NCI-H146 treated with DMSO at 0.1 percent for 48 hours (cell line): Measurements from ENCODE around the gene TRIP12.
"Not testable (repeated sequence)": the region's sequence is repeated elsewhere in the genome, so short reads cannot be mapped to it uniquely, and the experiment has no call there.

ENCODE experiments used
- DNase-seq: peaks from one replicate; lab custom pipeline; 2025; ENCODE audit not compliant: unreplicated experiment; lab: John Stamatoyannopoulos, UW

Gene TRIP12

DNA sequence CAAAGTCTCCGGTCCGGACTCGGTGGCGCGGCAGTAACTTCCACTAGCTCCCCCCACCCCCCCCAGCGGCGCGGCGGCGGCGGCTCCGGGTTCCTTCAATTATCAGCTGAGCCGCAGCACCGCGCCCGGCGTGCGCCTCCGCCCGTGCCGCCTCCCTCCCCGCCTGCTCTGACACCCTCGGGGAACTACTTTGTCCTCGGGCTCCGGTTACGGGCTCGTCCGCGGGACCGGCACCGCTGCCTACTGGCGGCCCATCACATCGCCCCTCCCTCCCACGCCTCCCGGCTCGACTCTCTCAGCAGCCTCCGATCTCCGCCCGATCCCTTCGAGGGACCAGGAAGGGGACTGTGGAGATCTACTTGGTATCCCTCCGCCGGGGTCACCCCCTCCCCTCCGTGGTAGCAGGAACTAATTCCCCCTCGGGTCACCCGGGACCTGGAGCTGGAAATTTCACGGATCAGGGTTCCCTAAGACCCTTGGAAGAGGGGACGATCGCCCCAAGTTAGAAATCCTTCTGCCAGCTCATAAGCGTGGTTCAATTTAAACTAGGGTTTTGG lies at the start of gene TRIP12:
TRIP12 (minus strand) TSS at position 118 of the 557 bp plus-strand sequence. CDS start 41,930 bp downstream, outside the sequence.
- DNase-seq = peak; percentile 79

- no peak for DNase-seq
These were observed 49.5 kb upstream of the TRIP12 start for GRCh38 chr2:229971298-229971790.

DNA sequence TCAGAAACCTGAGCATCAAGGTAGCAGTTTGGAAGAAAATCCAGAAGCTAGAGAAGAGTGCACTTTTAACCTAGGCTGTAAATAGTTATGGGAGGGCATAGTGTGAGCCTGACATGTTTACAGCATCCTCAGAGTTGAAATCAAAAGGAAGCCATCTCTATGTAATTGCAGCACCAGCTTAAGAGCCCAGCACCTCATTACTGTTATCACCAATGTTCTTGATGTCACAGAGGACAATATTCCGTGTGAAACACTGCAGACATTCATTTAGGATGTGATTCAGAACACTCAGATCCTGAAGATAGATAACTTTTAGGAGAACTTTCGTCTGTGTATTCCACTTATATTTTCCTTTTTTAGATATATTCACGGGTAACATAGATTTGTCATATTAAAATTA lies 48.6 kb upstream of the TRIP12 start:
- DNase-seq = no peak

DNA sequence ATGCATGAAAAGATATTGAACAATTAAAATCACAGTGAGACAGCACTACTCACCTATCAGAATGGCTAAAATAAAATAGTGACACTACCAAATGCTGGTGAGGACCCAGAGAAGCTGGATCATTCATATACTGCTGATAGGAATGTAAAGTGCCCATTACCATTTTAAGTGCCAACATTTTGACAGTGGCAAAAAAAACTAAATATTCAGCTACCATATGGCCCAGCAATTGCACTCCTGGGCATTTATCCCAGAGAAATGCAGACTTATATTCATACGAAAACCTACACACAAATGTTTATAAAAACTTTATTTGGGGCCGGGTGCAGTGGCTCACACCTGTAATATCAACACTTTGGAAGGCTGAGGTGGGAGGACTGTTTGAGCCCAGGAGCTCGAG lies 48.1 kb upstream of the TRIP12 start:
- DNase-seq = no peak

DNA sequence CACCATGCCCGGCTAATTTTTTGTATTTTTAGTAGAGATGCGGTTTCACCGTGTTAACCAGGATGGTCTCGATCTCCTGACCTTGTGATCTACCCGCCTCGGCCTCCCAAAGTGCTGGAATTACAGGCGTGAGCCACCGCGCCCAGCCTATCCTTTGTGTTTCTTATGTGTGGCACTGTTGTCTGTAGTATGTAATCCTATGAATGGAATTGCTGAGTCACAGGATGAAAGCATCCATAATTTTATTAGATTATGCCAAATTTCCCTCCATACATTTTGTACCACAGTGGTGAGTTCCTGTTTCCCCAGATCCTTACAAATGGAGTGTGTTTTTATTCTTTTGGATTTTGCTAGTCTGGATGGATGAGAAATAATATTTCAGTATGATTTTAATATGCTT lies 41.8 kb upstream of the TRIP12 start:
- not testable (repeated sequence) for DNase-seq

GRCh38 chr2:229956491-229956890 lies 34.7 kb upstream of the TRIP12 start:
- DNase-seq = no peak

DNA sequence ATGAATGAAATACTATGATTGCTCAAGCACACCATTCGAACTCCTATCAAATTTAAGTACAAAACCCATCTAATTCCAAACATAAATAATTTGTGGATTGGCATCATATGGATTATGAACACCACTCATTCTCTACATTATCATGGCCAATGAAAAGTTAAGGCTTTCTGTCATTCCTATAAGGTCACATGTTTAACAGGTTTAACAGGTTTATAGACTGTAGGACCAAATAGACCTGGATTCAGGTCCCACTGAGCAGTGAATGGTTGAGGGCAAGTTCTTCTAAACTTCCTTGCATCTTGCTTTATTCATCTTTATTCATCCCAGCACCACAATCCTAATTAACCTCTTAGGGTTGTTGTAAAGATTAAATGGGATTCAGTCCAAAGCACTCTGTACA lies 33.9 kb upstream of the TRIP12 start:
- DNase-seq = no peak

GRCh38 chr2:229952256-229952835 lies 30.5 kb upstream of the TRIP12 start:
- DNase-seq = no peak

DNA sequence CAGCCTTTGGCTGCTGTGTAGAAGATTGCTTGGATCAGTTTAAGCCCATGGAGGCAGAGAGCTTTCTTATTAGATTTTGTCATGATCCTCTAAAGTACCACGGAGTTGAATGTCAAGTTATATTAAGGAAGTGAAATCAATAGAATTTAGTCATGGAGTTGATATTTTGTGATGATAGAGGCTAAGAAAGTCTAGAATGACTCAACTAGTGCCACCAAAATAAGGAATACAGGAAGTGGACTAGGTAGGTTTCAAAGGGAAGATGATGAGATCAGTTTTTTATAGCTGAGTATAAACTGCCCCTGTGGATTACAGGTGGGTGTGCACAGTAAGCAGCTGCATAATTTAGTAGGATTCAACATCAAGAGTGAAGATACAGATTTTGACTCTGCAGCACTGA lies 25.7 kb upstream of the TRIP12 start:
- DNase-seq = no peak

DNA sequence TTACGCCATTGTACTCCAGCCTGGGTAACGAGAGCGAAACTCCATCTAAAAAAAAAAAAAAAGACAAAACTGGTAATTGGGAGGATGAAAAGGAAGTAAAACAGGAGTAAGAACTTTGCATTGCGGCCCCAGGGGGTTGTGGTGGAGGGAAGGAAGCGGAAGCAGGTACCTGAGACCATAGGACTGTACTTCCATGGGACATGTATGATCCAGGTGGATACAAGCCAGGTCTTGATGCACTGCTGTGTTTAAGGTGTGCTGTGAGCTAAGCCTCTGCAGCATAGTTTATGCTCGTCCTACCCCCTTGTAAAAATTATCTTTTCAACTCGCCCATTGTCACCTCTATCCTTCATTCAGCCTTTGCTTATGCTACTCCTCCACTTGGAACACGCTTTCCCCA lies 24.2 kb upstream of the TRIP12 start:
- no peak for DNase-seq

GRCh38 chr2:229943770-229944449 lies 22.1 kb upstream of the TRIP12 start:
- DNase-seq = no peak

DNA sequence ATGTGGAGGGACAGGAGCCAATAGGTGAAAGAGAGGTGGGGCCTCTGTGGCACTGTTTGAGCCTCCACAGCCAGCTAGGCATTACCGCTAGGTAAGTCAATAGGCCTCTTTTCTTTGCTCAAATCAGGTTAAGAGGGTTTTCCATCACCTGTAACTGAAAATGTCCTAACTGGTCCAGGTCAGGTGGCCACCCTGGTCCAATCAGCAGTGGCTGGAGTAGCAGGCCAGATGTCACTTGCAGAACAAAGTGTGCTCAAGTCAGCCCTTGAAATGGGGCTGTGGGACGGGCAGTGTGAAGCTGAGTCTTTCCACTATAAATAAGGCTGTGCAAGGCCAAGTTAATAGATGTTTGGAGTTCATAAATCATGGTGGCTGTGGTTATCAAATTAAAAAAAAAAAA lies 21.4 kb upstream of the TRIP12 start:
- DNase-seq = no peak

GRCh38 chr2:229942671-229943070 lies 20.9 kb upstream of the TRIP12 start:
- no peak for DNase-seq

GRCh38 chr2:229937537-229937936 lies 15.7 kb upstream of the TRIP12 start:
- no peak for DNase-seq

DNA sequence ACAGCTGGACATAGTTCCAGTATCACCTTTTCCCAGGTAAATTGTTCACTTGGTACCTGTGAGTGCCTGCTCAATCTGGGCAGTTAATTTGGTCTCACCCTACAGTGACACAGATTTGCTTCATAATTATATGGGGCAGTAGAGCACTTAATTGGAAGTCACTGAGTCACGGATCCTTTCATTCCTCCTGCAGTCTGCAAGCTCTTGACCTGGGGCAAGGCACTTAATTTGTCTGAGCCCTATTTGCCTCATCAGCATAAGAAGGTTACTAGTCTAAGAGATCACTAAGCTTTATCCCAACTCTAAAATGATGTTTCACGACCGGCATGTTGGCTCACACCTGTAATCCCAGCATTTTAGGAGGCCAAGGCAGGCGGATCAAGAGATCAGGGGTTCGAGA lies 9.4 kb upstream of the TRIP12 start:
- DNase-seq = no peak

DNA sequence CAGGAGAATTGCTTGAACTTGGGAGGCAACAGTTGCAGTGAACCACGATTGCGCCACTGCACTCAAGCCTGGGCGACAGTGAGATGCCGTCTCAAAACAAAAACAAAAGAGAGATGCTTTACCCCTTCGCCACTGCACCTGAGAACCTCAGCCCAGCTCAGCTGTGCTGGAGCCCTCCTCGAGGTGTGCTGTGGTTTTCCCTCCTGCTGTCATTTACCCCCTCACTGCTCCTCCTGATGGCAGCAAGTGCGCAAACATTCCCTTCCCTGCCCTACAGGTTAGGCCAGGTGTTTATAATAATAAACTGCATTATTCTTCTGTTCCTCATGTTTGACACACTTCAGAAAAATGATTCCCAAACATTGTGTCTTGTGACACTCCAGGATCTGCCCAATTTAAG lies 8.8 kb upstream of the TRIP12 start:
- no peak for DNase-seq

DNA sequence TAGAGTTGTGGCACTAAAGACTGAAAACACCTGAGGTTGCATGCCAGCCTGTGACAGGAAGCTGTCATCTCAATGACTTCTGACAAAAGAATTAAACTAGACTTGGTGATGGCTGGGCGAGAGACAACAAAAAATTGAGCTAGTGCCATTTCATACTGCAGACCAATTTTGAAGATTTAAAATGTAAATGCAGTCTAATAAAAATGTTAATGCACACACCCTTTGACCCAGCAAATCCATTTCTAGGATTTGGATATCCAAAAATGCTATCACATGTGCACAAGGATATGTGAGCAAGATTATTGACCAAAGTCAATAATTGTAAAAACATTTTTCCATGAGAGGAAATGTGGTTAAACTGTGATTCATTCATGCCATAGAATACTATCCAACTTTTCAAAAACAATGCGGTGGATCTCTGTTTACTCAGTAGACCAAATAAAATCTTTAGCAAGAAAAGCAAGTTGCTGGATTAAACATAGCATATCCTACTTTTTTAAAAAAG lies 6.1 kb upstream of the TRIP12 start:
- no peak for DNase-seq

DNA sequence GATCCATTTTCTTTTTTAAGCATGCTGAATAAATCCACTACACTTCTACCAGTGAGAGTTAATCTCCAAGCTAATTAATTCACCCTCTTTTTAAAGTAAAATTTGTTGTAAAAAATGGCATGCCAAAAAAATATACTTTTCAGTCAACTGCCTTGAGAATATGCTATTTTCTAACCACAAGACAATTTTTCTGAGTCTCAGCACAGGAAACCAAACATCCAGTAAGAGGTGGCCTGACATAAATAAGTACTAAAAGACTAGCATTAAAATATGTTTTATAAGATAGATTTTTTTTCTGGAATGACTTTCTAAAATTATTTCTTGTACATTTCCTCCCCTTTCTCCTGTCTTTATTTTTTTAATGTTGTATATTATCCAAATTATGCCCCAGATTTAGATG lies 3.4 kb upstream of the TRIP12 start:
- DNase-seq = no peak

- not testable (repeated sequence) for DNase-seq
These were observed 2.7 kb upstream of the TRIP12 start for GRCh38 chr2:229924541-229924940.

DNA sequence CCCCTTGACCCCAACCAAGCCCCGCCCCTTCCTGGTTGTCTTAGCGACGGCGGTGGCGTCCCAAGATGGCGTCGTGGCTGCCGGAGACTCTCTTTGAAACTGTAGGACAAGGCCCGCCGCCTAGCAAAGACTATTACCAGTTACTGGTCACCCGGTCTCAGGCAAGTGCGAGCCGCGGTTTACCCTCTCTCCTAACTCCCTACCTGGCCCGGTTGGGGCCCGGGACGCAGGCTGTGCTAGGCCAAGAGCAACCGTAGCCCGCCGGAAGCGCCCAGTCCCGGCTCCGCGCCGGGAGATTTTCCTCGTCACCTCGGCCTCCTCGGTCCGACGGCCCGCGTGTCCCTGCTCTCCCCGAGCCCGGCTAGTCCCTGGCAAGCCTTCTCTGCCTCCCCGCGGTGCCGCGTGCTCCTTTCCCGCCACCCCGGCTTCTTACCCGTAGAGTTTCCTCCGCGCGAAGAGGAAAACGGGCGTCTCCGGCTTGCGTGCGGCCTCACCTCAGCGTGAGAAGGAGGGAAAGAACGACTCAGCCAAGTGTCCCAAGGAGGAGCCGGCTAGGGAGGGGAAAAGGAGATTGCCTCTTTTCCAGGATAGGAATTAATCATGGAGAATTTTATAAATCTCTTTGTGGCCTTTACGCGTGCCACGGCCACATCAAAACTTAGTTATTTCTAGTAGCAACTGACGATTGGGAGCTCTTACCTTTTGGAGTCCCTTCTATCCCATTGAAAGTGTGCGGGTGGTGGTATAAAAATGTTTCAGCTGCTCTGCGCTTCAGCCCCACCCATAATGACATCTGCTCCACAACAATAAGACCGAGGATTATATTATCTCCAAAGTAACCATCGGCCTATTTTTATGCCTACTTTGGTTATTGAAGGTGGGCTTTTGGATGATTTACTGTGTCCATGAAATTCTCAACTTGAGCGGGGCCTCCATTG lies 909 bp upstream of the TRIP12 start, which contains the start of gene FBXO36:
FBXO36 (plus strand) TSS at position 55 of the 938 bp plus-strand sequence; CDS start at position 66, 11 bp downstream.
- DNase-seq = peak; percentile 48
